GM19351 (cell line): ENCODE measurements around the gene LYZL2.
A peak's percentile ranks its signal among the peaks of the same experiment; 100 is the strongest.
"Not testable (repeated sequence)": the region's sequence is repeated elsewhere in the genome, so short reads cannot be mapped to it uniquely, and the experiment has no call there.

Source experiments
- ATAC-seq: cut with Tn5 transposase; IDR thresholded peaks from one replicate; pipeline ENCODE4 v1.9.1; 2021; ENCODE audit warnings: mild to moderate bottlenecking, moderate library complexity; ENCODE audit not compliant: unreplicated experiment

The LYZL2 gene

GRCh38 chr10:30629653-30630052 lies at the start of gene LYZL2:
Gene LYZL2, minus strand, starts transcription at chr10:30629753. Its CDS starts 2,838 bp downstream, at chr10:30626915.
- no peak for ATAC-seq

- ATAC-seq = not testable (repeated sequence)
Measured at GRCh38 chr10:30677616-30678015, 48.1 kb upstream of the LYZL2 start.

GRCh38 chr10:30677146-30677545 lies 47.6 kb upstream of the LYZL2 start:
- not testable (repeated sequence) for ATAC-seq

- ATAC-seq = no peak
Measured at GRCh38 chr10:30675791-30676718, 46.5 kb upstream of the LYZL2 start.

GRCh38 chr10:30674796-30675195 lies 45.2 kb upstream of the LYZL2 start:
- ATAC-seq = no peak

- ATAC-seq = not testable (repeated sequence)
Measured at GRCh38 chr10:30673262-30673661, 43.7 kb upstream of the LYZL2 start.

GRCh38 chr10:30672338-30672737 lies 42.8 kb upstream of the LYZL2 start:
- not testable (repeated sequence) for ATAC-seq

GRCh38 chr10:30671026-30671616 lies 41.6 kb upstream of the LYZL2 start:
- peak; percentile 63 for ATAC-seq

- ATAC-seq = not testable (repeated sequence)
Measured at GRCh38 chr10:30667982-30668381, 38.4 kb upstream of the LYZL2 start.

- ATAC-seq = peak; percentile 91
Measured at GRCh38 chr10:30663403-30663802, 33.9 kb upstream of the LYZL2 start.

- ATAC-seq = peak; percentile 5
Measured at GRCh38 chr10:30662814-30663213, 33.3 kb upstream of the LYZL2 start.

- ATAC-seq = not testable (repeated sequence)
Measured at GRCh38 chr10:30660314-30660713, 30.8 kb upstream of the LYZL2 start.

GRCh38 chr10:30656233-30656632 lies 26.7 kb upstream of the LYZL2 start:
- no peak for ATAC-seq

GRCh38 chr10:30655001-30655400 lies 25.4 kb upstream of the LYZL2 start:
- not testable (repeated sequence) for ATAC-seq

GRCh38 chr10:30651470-30652397 lies 22.2 kb upstream of the LYZL2 start:
- ATAC-seq = not testable (repeated sequence)

GRCh38 chr10:30647089-30647488 lies 17.5 kb upstream of the LYZL2 start:
- no peak for ATAC-seq

- no peak for ATAC-seq
Measured at GRCh38 chr10:30645340-30645827, 15.8 kb upstream of the LYZL2 start.

GRCh38 chr10:30644408-30644861 lies 14.9 kb upstream of the LYZL2 start:
- ATAC-seq = not testable (repeated sequence)

- ATAC-seq = not testable (repeated sequence)
Measured at GRCh38 chr10:30643557-30644199, 14.1 kb upstream of the LYZL2 start.

GRCh38 chr10:30642856-30643255 lies 13.3 kb upstream of the LYZL2 start:
- ATAC-seq = not testable (repeated sequence)
